Fibroblast of lung (primary cell): ENCODE measurements around the gene PSMD13. TPM values are rescaled to one million over a fixed set of nuclear protein-coding genes. Genes with fewer than 3 reads are reported as not detected.
A peak's percentile ranks its signal among the peaks of the same experiment; 100 is the strongest.

Experiments used
- DNase-seq, 2 donors: peaks; one replicate each; pipeline versions ENCODE4 v3.0.0 to v3.0.0-alpha.2; 2010; ENCODE audit warnings: low read depth in 2 of 2
- H2AFZ ChIP-seq: 2 replicates; pipeline ENCODE4 v1.5.1; 2012; ENCODE audit warnings: low read length, control low read depth, inconsistent platforms
- H3K27ac ChIP-seq: 2 replicates; pipeline ENCODE4 v1.5.1; 2011; ENCODE audit warnings: low read length, control low read depth; ENCODE audit not compliant: insufficient read depth
- H3K27me3 ChIP-seq: 2 replicates; pipeline ENCODE4 v1.5.1; 2011; ENCODE audit warnings: mild to moderate bottlenecking, low read length; ENCODE audit not compliant: control insufficient read depth, insufficient read depth
- H3K36me3 ChIP-seq: 2 replicates; pipeline ENCODE4 v1.5.1; 2011; ENCODE audit warnings: low read length; ENCODE audit not compliant: control insufficient read depth, insufficient read depth
- H3K4me1 ChIP-seq: 2 replicates; pipeline ENCODE4 v1.5.1; 2011; ENCODE audit warnings: low read length; ENCODE audit not compliant: control insufficient read depth, insufficient read depth; ENCODE audit errors: extremely low read depth
- H3K4me2 ChIP-seq: 2 replicates; pipeline ENCODE4 v1.5.1; 2011; ENCODE audit warnings: low read length, control low read depth; ENCODE audit not compliant: insufficient read depth; ENCODE audit errors: extremely low read depth
- H3K4me3 ChIP-seq, 4 experiments: fragments of 200-600 bp in 1 of 4; sonication (generic) in 1 of 4; replicated peaks in 1 of 4; 2 replicates each; pipeline ENCODE4 v1.5.1; 2011 to 2016; ENCODE audit warnings: low read length in 4 of 4, low read depth in 3 of 4, mild to moderate bottlenecking in 3 of 4, control low read depth in 2 of 4, inconsistent platforms in 1 of 4, mixed read lengths in 1 of 4; ENCODE audit not compliant: insufficient read depth in 1 of 4; ENCODE audit errors: control extremely low read depth in 1 of 4
- H3K79me2 ChIP-seq: 2 replicates; pipeline ENCODE4 v1.5.1; 2012; ENCODE audit warnings: mild to moderate bottlenecking, low read length, inconsistent platforms; ENCODE audit not compliant: control insufficient read depth, insufficient read depth
- H3K9ac ChIP-seq: 2 replicates; pipeline ENCODE4 v1.5.1; 2011; ENCODE audit warnings: mild to moderate bottlenecking, low read length, control low read depth; ENCODE audit not compliant: insufficient read depth
- H3K9me3 ChIP-seq: 2 replicates; pipeline ENCODE4 v1.5.1; 2012; ENCODE audit warnings: low read depth, low read length; ENCODE audit not compliant: control insufficient read depth, insufficient read depth
- H4K20me1 ChIP-seq: 2 replicates; pipeline ENCODE4 v1.5.1; 2011; ENCODE audit warnings: low read length; ENCODE audit not compliant: control insufficient read depth, insufficient read depth; ENCODE audit errors: extremely low read depth
- CTCF ChIP-seq, 2 donors: IDR thresholded peaks in 1 of 2; conservative IDR thresholded peaks in 1 of 2; 1 replicate in 1 of 2; 2 replicates in 1 of 2; pipeline ENCODE4 v1.5.1; 2011 to 2012; ENCODE audit warnings: low read length in 2 of 2, control low read depth in 1 of 2, inconsistent platforms in 1 of 2, low read depth in 1 of 2, mild to moderate bottlenecking in 1 of 2
- EZH2 ChIP-seq: IDR thresholded peaks from 2 replicates; pipeline ENCODE4 v1.5.1; 2012; ENCODE audit warnings: low read length, control low read depth, mild to moderate bottlenecking; ENCODE audit errors: missing control alignments
- polyA plus RNA-seq, 2 donors: library from polyadenylated mRNA; depleted of rRNA in 1 of 2; stranded (reverse) in 1 of 2; unstranded in 1 of 2; fragments of >200 nt; gene quantifications; 2 replicates each; pipeline ENCODE4 v1.2.1, GENCODE V29; 2011 to 2012; ENCODE audit warnings: missing spikeins in 1 of 2
- total RNA-seq: library from RNA; depleted of rRNA; stranded (reverse); fragments of >200 nt; gene quantifications from 2 replicates; pipeline ENCODE4 v1.2.1, GENCODE V29; 2014

Gene PSMD13
- total and polyA plus RNA-seq, 2 donors (not counting 1 experiment from before 2014, with no cell fraction given), result 106 to 147 TPM

DNA sequence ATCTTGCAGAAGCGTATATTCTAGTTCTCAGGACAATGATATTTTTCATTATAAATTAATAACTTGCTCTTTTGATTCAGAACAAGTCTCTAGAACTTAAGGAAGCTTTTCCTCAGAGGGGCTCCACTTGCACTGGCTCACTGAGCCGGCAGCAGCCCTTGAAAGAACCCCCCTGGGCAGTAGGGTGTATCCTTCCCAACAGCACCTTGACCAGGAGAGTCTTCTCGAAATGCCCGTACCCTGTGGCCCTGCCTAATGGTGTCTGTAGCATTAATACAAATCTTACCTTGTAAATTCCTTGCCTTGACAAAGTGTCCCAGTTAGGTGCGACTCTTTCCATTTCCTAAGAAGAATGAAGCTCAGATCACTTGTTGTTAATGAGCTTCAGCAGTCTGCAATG lies 13.5 kb downstream of the PSMD13 start:
- no peaks in the 10 kb centered on the region for H3K9me3 ChIP-seq
- H3K79me2 ChIP-seq, result no peaks in the 10 kb centered on the region
- H3K4me2 ChIP-seq, result no peak overlapping the region
- H3K9ac ChIP-seq, result no peak overlapping the region
- H3K27ac ChIP-seq, result no peak overlapping the region
- no peak for DNase-seq
- H2AFZ ChIP-seq, result no peak overlapping the region
- no peak overlapping the region for H3K4me3 ChIP-seq
- no peaks in the 10 kb centered on the region for H3K27me3 ChIP-seq
- H4K20me1 ChIP-seq, result no peaks in the 10 kb centered on the region
- no peaks in the 10 kb centered on the region for H3K4me1 ChIP-seq
- no peak for TF ChIP-seq EZH2
- no peak for TF ChIP-seq CTCF (conservative IDR thresholded peaks at IDR 0.05 in 1 of 2, IDR thresholded peaks at IDR 0.05 in 1 of 2; ENCODE audit: low read depth in 1 of 2, low read length in 2 of 2)
- peaks cover 30% of the 10 kb centered on the region for H3K36me3 ChIP-seq

DNA sequence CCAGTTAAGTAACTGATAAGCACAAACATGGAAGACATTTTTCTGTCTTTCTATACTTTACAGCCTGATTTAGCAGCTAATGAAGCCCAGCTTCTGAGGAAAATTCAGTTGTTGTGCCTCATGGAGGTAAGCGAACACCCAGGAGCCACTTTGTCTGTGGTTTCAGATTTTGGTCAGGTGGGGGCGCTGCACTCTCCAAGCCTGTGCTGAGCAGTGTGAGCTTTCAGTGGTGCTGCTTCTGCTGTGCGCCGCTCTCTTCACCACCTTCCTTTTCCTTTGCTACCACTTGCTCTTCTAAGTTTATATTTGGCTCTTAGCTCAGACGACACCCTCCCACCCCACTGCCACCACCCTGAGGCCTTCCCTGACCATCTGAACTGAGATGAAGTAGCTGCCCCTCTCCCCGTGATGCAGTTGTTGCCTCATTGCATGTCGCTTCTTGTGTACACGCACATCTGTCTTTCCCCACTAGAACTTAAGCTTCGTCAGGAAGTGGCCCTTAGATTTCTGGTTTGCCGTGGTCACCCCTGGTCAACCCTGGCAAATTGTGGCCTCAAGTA lies 14.0 kb downstream of the PSMD13 start:
- Histone ChIP-seq H3K4me3 (no peak overlapping the region), H3K27me3 (no peaks in the 10 kb centered on the region), H3K79me2 (no peaks in the 10 kb centered on the region), H2AFZ (no peak overlapping the region), H4K20me1 (no peaks in the 10 kb centered on the region), H3K36me3 (peaks cover 24% of the 10 kb centered on the region), H3K9me3 (no peaks in the 10 kb centered on the region), H3K27ac (no peak overlapping the region), H3K4me1 (no peaks in the 10 kb centered on the region), H3K4me2 (no peak overlapping the region), H3K9ac (no peak overlapping the region)
- TF ChIP-seq CTCF (conservative IDR thresholded peaks at IDR 0.05 in 1 of 2, IDR thresholded peaks at IDR 0.05 in 1 of 2; ENCODE audit: low read depth in 1 of 2, low read length in 2 of 2) (peak; percentile 64 to 65), EZH2 (no peak)
- peak; percentile 17 to 59 for DNase-seq

GRCh38 chr11:251550-251949 lies 14.8 kb downstream of the PSMD13 start:
- no peak overlapping the region for H3K4me2 ChIP-seq
- H3K4me3 ChIP-seq, result no peak overlapping the region
- no peaks in the 10 kb centered on the region for H4K20me1 ChIP-seq
- H3K27ac ChIP-seq, result no peak overlapping the region
- no peak overlapping the region for H3K9ac ChIP-seq
- H2AFZ ChIP-seq, result no peak overlapping the region
- H3K27me3 ChIP-seq, result no peaks in the 10 kb centered on the region
- H3K36me3 ChIP-seq, result peaks cover 18% of the 10 kb centered on the region
- TF ChIP-seq CTCF (conservative IDR thresholded peaks at IDR 0.05 in 1 of 2, IDR thresholded peaks at IDR 0.05 in 1 of 2; ENCODE audit: low read depth in 1 of 2, low read length in 2 of 2), result no peak
- no peak for TF ChIP-seq EZH2
- H3K79me2 ChIP-seq, result no peaks in the 10 kb centered on the region
- no peaks in the 10 kb centered on the region for H3K9me3 ChIP-seq
- DNase-seq, result no peak
- H3K4me1 ChIP-seq, result no peaks in the 10 kb centered on the region
